ENCODE results near the gene ZC3HAV1L. TPM values are rescaled to one million over a fixed set of nuclear protein-coding genes. Genes with fewer than 3 reads are reported as not detected.
A peak's percentile ranks its signal among the peaks of the same experiment; 100 is the strongest.

ZC3HAV1L gene
- total RNA-seq, 4 donors from 2014 or later = 7.0 to 15.4 (median 10.2) TPM

- Histone ChIP-seq H3K4me1 (peaks cover 0 to 6% (median 3%) of the 10 kb centered on the region in 4 donors), H3K27me3 (no peaks in the 10 kb centered on the region), H3K9me3 (no peaks in the 10 kb centered on the region), H3K36me3 (peaks cover 51 to 90% (median 83%) of the 10 kb centered on the region in 4 donors), H3K4me3 (no peak overlapping the region), H3K27ac (replicated peaks in 1 of 4) (peak overlapping the region in 2 of 4 donors; percentile 34 to 42)
- TF ChIP-seq POLR2AphosphoS5 (IDR thresholded peaks at IDR 0.05) (peak in 1 of 2 donors; percentile 47), CTCF (IDR thresholded peaks at IDR 0.05) (peak; percentile 74 to 86 (median 86)), EP300 (IDR thresholded peaks at IDR 0.05) (no peak)
- WGBS = 38% methylated on average over 9 of the region's 9 CpGs
- peak; percentile 92 for DNase-seq (ENCODE audit: extremely low spot score)
- intact Hi-C loops (cut with DNase I) = loop anchor here (2.0 to 5.0 kb wide), 2 partner anchors 58 to 190 kb away; no protein-coding TSS in a partner anchor
Observed at GRCh38 chr7:139075031-139075652, 39.3 kb upstream of the ZC3HAV1L start.

- Histone ChIP-seq H3K27ac (replicated peaks in 1 of 4) (no peak overlapping the region), H3K36me3 (peaks cover 50 to 90% (median 80%) of the 10 kb centered on the region in 4 donors), H3K9me3 (no peaks in the 10 kb centered on the region), H3K27me3 (no peaks in the 10 kb centered on the region), H3K4me3 (no peak overlapping the region), H3K4me1 (peaks cover 0 to 6% (median 3%) of the 10 kb centered on the region in 4 donors)
- intact Hi-C loops (cut with DNase I) = no loop called here
- TF ChIP-seq EP300 (IDR thresholded peaks at IDR 0.05) (no peak), CTCF (IDR thresholded peaks at IDR 0.05) (no peak), POLR2A (IDR thresholded peaks at IDR 0.05; ENCODE audit: low read depth) (no peak), POLR2AphosphoS5 (IDR thresholded peaks at IDR 0.05) (no peak)
- WGBS = 75% methylated on average over 8 of the region's 8 CpGs
- DNase-seq (ENCODE audit: extremely low spot score) = no peak
Observed at GRCh38 chr7:139072796-139073195, 37.0 kb upstream of the ZC3HAV1L start.

GRCh38 chr7:139071680-139072079, 35.8 kb upstream of the ZC3HAV1L start:
- Histone ChIP-seq H3K36me3 (peaks cover 45 to 90% (median 79%) of the 10 kb centered on the region in 4 donors), H3K27me3 (no peaks in the 10 kb centered on the region), H3K4me1 (peaks cover 0 to 6% (median 3%) of the 10 kb centered on the region in 4 donors), H3K27ac (replicated peaks in 1 of 4) (no peak overlapping the region), H3K9me3 (no peaks in the 10 kb centered on the region), H3K4me3 (no peak overlapping the region)
- intact Hi-C loops (cut with DNase I) = no loop called here
- no peak for DNase-seq (ENCODE audit: extremely low spot score)
- TF ChIP-seq EP300 (IDR thresholded peaks at IDR 0.05) (no peak), POLR2A (IDR thresholded peaks at IDR 0.05; ENCODE audit: low read depth) (no peak), CTCF (IDR thresholded peaks at IDR 0.05) (no peak)
- 87% methylated on average over 3 of the region's 3 CpGs for WGBS

- no peaks in the 10 kb centered on the region for H3K9me3 ChIP-seq
- TF ChIP-seq POLR2AphosphoS5 (IDR thresholded peaks at IDR 0.05) (no peak), POLR2A (IDR thresholded peaks at IDR 0.05; ENCODE audit: low read depth) (no peak), CTCF (IDR thresholded peaks at IDR 0.05) (no peak), EP300 (IDR thresholded peaks at IDR 0.05) (no peak)
- 97% methylated on average over 9 of the region's 9 CpGs for WGBS
- H3K4me3 ChIP-seq = no peak overlapping the region
- no peak overlapping the region for H3K27ac ChIP-seq (replicated peaks in 1 of 4)
- no peak for DNase-seq (ENCODE audit: extremely low spot score)
- peaks cover 51 to 100% (median 90%) of the 10 kb centered on the region in 4 donors for H3K36me3 ChIP-seq
- no peaks in the 10 kb centered on the region for H3K4me1 ChIP-seq
- H3K27me3 ChIP-seq = no peaks in the 10 kb centered on the region
- intact Hi-C loops (cut with DNase I) = no loop called here
Observed at GRCh38 chr7:139068544-139069399, 32.9 kb upstream of the ZC3HAV1L start.

Measured in esophagus muscularis mucosa (tissue), 4 donors.